GM19455 (cell line): ENCODE results near the gene CDH12.
"Not testable (repeated sequence)": the region's sequence is repeated elsewhere in the genome, so short reads cannot be mapped to it uniquely, and the experiment has no call there.

ENCODE experiments used
- ATAC-seq: cut with Tn5 transposase; IDR thresholded peaks from one replicate; pipeline ENCODE4 v1.9.1; 2021; ENCODE audit not compliant: unreplicated experiment

The CDH12 gene

GRCh38 chr5:22774214-22774613 lies 78.9 kb downstream of the CDH12 start:
- ATAC-seq: not testable (repeated sequence)

- ATAC-seq: no peak
Observed at GRCh38 chr5:22764736-22765135, 88.4 kb downstream of the CDH12 start.

DNA sequence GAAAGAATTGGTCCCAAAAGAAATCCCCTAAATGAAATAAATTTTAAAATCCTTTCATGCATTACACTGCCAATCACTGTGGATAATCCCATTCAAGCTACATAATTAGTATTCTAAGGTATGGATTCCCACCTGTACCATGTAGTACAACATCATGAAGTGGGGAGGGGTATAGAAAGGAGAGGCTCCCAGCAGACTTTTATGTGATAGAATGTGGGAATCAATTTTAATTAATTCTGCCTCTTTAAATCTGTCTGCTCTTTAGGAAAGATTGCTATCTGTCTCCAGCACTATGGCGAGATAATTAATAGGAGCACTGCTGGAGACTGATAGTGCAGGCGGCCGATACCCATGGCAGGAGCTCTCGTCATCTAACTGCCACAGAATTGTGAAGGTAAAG lies 95.4 kb downstream of the CDH12 start:
- ATAC-seq: no peak

GRCh38 chr5:22754155-22754554 lies 99.0 kb downstream of the CDH12 start:
- no peak for ATAC-seq

GRCh38 chr5:22751536-22751935 lies 101.6 kb downstream of the CDH12 start:
- ATAC-seq: no peak

GRCh38 chr5:22736443-22737003 lies 116.6 kb downstream of the CDH12 start:
- ATAC-seq: no peak

GRCh38 chr5:22734907-22735306 lies 118.2 kb downstream of the CDH12 start:
- no peak for ATAC-seq

DNA sequence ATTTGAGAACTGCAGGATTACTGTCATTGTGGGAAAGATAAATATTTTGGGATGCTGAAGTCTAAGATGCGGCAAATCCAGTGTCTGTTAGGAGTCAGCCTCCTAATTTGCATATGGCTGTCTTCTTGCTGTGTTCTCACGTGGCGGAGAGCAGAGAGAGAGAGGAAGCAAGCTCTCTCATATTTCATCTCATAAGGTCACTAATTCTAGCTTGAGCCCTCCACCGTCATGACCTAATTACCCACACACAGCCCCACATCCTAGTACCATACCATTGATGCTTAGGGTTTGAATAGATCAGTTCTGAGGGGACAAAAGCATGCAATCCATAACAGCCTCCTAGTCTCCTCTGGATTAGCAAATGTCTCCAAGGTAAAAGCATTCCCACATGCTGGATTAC lies 124.5 kb downstream of the CDH12 start:
- ATAC-seq: no peak

DNA sequence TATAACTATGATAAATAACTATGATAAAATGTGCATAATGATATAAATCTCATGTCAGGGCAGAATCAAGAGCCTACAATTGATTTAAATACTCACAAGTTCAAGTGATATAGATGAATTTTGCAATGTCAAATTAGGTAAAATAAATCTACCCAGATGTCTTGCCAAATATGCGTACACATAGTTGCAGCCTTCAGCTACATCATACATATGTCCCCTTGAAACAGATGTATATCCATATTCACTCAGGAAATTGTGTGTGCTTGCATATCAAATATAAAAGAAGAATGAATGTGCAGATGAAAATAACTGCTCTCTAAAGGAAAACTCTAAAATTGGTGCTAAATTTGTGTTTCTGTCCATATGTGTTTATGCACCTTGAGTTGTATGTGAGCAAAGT lies 130.7 kb downstream of the CDH12 start:
- ATAC-seq: no peak

GRCh38 chr5:22722056-22722455 lies 131.1 kb downstream of the CDH12 start:
- no peak for ATAC-seq

DNA sequence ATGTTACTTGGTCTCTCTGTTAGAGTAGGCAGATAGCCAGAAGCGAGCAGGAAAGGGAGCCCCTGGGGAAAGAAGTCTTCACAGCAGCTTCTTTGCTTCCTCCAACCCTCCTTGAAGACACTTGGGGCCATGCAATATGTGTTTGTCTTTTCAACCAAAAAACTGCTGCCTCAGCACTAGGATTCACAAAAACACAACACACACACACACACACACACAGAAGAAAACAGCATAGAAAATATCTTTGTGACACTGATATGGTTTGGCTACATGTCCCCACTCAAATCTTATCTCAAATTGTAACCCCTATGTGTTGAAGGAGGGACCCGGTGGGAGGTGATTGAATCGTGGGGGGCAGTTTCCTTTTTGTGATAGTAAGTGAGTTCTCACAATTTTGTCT lies 133.3 kb downstream of the CDH12 start:
- ATAC-seq: no peak

- ATAC-seq: no peak
Observed at GRCh38 chr5:22710660-22711059, 142.5 kb downstream of the CDH12 start.

DNA sequence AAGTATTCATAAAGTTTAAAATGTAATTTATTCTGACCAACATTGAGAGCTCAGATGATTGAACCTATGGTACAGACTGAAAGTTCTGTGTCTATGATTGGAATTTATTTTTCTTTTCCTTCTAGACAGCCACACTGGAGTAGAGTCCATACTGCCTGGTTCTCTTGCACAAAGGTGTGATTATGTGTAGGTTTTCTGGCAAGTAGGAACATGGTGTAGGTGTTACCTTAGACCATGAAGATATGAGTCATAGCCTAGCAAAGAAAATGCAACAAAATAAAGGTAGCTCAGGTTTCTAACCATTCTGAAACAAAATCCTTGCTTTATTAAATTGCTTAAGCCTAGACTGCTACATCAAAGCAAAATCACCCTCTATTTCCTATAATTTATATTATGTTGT lies 143.4 kb downstream of the CDH12 start:
- ATAC-seq: no peak

DNA sequence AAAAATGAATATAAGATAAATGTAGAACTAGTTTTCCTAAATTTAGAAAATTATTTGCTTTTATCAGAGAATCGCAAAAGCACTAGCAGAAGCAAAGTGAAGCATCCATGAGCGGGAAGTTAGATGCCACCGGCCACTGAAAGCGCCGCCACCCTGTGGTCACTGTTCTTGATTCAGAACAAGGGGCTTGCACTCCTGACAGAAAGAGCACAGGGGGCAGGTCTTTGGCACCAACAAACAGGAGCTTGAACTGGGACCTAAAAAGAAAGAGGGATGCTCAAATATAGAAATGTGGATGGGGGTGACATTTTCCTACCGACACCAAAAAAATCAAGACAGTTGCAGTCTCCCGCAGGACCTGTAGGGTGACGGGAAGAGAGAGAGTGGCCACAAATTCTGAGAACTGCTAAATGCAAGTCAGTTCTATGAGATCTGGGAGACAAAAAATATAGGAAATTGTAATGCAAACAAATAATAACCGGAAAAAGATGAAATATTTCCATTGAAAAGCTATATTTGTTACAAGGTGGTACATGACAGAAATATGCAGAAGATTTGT lies 144.3 kb downstream of the CDH12 start:
- ATAC-seq: no peak

DNA sequence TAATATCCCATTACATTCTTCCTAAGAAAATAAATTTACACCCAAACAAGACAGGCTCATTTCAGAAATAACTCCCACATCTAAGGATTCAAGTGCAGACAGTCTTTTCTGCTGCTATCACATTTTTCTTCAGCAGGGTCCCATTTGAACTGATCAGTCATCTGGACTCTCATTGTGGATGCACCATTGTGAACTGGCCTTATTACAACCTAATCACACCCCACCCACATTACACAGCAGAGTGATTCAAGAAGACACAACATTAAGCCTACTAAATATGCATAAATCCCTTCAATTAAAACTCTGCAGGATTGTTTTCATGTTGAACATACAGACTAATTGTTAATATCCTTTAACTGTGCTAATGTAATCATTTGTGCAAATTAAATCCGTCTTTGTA lies 146.2 kb downstream of the CDH12 start:
- no peak for ATAC-seq

- ATAC-seq: no peak
Observed at GRCh38 chr5:22699319-22699718, 153.8 kb downstream of the CDH12 start.

DNA sequence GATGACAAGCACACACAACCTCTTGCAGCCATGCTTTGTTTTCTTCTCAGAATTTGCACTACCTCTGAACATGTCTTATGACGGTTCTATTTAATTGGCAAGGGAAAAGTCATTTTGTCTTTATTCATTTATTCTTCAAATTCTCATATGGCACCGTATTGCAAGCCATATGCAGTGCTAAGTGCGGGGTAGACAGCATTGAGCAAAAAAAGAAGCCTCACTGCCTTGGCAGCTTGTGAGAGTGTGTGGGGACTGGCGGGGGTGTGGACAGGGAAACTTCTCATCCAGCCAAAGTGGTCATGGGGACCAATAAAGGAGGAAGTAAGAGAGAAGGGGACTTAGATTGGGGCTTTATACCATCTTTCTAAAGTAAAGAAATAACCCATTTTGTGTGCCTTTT lies 160.0 kb downstream of the CDH12 start:
- ATAC-seq: no peak

DNA sequence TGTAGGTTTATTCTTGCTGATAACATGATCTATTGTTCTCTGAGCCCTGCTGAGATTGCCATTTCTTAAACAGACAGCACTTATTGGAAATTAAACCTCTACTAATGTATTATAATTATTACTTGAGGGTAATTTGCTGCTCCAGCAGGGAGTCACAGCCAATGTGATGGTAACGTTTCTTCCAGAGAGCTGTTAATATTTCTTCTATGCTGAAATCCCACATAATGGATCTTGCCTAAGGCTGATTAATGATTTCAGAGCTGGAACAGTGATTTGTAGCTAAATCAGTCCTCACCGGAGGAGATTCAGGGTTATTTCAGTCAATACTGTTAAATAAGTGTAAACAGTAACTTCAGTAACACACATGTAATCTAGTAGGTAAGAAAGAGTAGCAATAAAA lies 170.1 kb downstream of the CDH12 start:
- ATAC-seq: no peak

- ATAC-seq: no peak
Observed at GRCh38 chr5:22678886-22679285, 174.3 kb downstream of the CDH12 start.

GRCh38 chr5:22673131-22673530 lies 180.0 kb downstream of the CDH12 start:
- no peak for ATAC-seq

DNA sequence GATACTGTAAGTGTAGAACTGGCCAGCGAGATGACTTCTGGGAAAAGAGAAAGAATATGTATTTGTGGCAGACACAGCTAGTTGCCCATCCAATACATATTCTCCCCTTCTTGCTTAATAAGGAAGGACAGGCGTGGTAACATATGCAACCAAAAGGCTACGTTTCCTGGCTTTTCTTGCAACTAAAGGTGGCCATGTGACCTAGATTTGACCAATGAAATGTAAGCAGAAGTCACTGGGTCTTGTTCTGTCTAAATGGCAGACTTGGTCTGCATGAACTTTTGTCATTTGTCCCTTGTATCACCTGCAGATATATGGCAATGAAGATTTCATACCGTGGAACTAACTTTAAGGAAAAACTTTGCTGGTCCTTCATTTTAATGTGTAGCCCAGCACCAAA lies 183.8 kb downstream of the CDH12 start:
- ATAC-seq: no peak

GRCh38 chr5:22665801-22666200 lies 187.3 kb downstream of the CDH12 start:
- no peak for ATAC-seq

GRCh38 chr5:22663134-22663533 lies 190.0 kb downstream of the CDH12 start:
- no peak for ATAC-seq
